CD8-positive, alpha-beta memory T cell (primary cell): ENCODE measurements around the gene RECQL5. TPM values are rescaled to one million over a fixed set of nuclear protein-coding genes. Genes with fewer than 3 reads are reported as not detected.

Source experiments
- CTCF ChIA-PET: fragments of 350-600 bp; sonication (Branson Sonifier 250); formaldehyde crosslinking; loops from one replicate; lab custom pipeline; 2021; ENCODE audit warnings: antibody characterized with exemption; lab: Charles Lee
- POLR2A ChIA-PET: fragments of 350-600 bp; sonication (Branson Sonifier 250); formaldehyde crosslinking; loops from one replicate; lab custom pipeline; 2021; ENCODE audit warnings: antibody characterized with exemption; lab: Charles Lee
- DNase-seq, 5 donors: peaks; one replicate each; pipeline versions ENCODE4 v3.0.0 to v3.0.0-alpha.2; 2020 to 2022; ENCODE audit warnings: mixed read lengths in 1 of 5
- H3K27ac ChIP-seq: one replicate; pipeline ENCODE4 v1.7.0; 2013; ENCODE audit warnings: low read depth, mild to moderate bottlenecking, low read length, moderate library complexity
- H3K27me3 ChIP-seq: 2 replicates; pipeline ENCODE4 v1.7.0; 2013; ENCODE audit warnings: low read length, mild to moderate bottlenecking; ENCODE audit not compliant: insufficient read depth, poor library complexity, severe bottlenecking
- H3K36me3 ChIP-seq: 2 replicates; pipeline ENCODE4 v1.7.0; 2013; ENCODE audit warnings: mild to moderate bottlenecking, low read length, moderate library complexity; ENCODE audit not compliant: insufficient read depth
- H3K4me1 ChIP-seq: 2 replicates; pipeline ENCODE4 v1.7.0; 2013; ENCODE audit warnings: mild to moderate bottlenecking, low read length, moderate library complexity; ENCODE audit not compliant: insufficient read depth
- H3K4me3 ChIP-seq: 2 replicates; pipeline ENCODE4 v1.7.0; 2013; ENCODE audit warnings: mild to moderate bottlenecking, low read length
- H3K9me3 ChIP-seq: 2 replicates; pipeline ENCODE4 v1.7.0; 2013; ENCODE audit warnings: mild to moderate bottlenecking, low read length
- H3K27ac Mint-ChIP-seq, 8 donors: one replicate each; pipeline ENCODE4 v1.8.0; 2020 to 2021; ENCODE audit warnings: mixed read lengths in 8 of 8, mild to moderate bottlenecking in 6 of 8, inconsistent platforms in 3 of 8, moderate library complexity in 3 of 8
- H3K27me3 Mint-ChIP-seq, 2 donors: one replicate each; pipeline ENCODE4 v1.8.0; 2020 to 2021; ENCODE audit warnings: mixed read lengths in 2 of 2, mild to moderate bottlenecking in 1 of 2, moderate library complexity in 1 of 2
- H3K36me3 Mint-ChIP-seq, 3 donors: one replicate each; pipeline ENCODE4 v1.8.0; 2020 to 2021; ENCODE audit warnings: mixed read lengths in 3 of 3, inconsistent platforms in 1 of 3, mild to moderate bottlenecking in 1 of 3
- H3K4me1 Mint-ChIP-seq, 3 donors: one replicate each; pipeline ENCODE4 v1.8.0; 2020 to 2021; ENCODE audit warnings: mixed read lengths in 3 of 3, inconsistent platforms in 1 of 3, mild to moderate bottlenecking in 1 of 3
- H3K4me3 Mint-ChIP-seq, 7 donors: one replicate each; pipeline ENCODE4 v1.8.0; 2020 to 2021; ENCODE audit warnings: mixed read lengths in 7 of 7, mild to moderate bottlenecking in 6 of 7, moderate library complexity in 4 of 7, inconsistent platforms in 2 of 7
- H3K9me3 Mint-ChIP-seq, 5 donors: one replicate each; pipeline ENCODE4 v1.8.0; 2020 to 2022; ENCODE audit warnings: mixed read lengths in 5 of 5, mild to moderate bottlenecking in 3 of 5, moderate library complexity in 2 of 5, inconsistent platforms in 1 of 5
- polyA plus RNA-seq: library from polyadenylated mRNA; unstranded; fragments of 300-500 nt; fragmentation: Illumina TruSeq; gene quantifications from one replicate; pipeline ENCODE4 v1.2.3, GENCODE V29; 2021
- total RNA-seq, 2 experiments: library from RNA; stranded (reverse); gene quantifications; one replicate each; pipeline ENCODE4 v1.2.3, GENCODE V29; 2021

The RECQL5 gene
- total RNA-seq, result 10 to 100 TPM; 28.5 to 30.3 TPM
- polyA plus RNA-seq, result 16.0 TPM

GRCh38 chr17:75666959-75667790 is at the start of gene RECQL5, which contains the start of gene SAP30BP:
Gene RECQL5 (minus strand): TSS chr17:75667154. CDS start chr17:75666557, 597 bp downstream.
Gene SAP30BP (plus strand): TSS chr17:75667338. CDS start chr17:75667373, 35 bp downstream.
- peaks cover 27% of the 10 kb centered on the region for H3K36me3 ChIP-seq
- peaks cover 28% of the 10 kb centered on the region for H3K4me1 ChIP-seq
- peak within 1 kb of the TSS; percentile 96 for H3K27ac ChIP-seq
- H3K4me3 ChIP-seq, result peak within 1 kb of the TSS; percentile 98
- Mint-ChIP-seq H3K27me3 (no peaks in the 10 kb centered on the region), H3K4me1 (peaks cover 16 to 21% (median 20%) of the 10 kb centered on the region in 3 donors), H3K4me3 (peak within 1 kb of the TSS in 5 of 7 donors; percentile 23 to 68 (median 51)), H3K27ac (peak within 1 kb of the TSS in 3 of 8 donors; percentile 53 to 76 (median 75)), H3K36me3 (peaks cover 7 to 50% (median 15%) of the 10 kb centered on the region in 3 donors), H3K9me3 (no peaks in the 10 kb centered on the region)
- peak; percentile 94 to 99 (median 97) for DNase-seq
- no peaks in the 10 kb centered on the region for H3K9me3 ChIP-seq
- H3K27me3 ChIP-seq, result no peaks in the 10 kb centered on the region
- ChIA-PET CTCF (interaction anchor here (0.8 to 2.8 kb wide), 7 partner anchors 11 to 192 kb away, joined by 3 to 12 read pairs (median 3); no protein-coding TSS in a partner anchor), POLR2A (interaction anchor here (0.5 to 1.7 kb wide), 10 partner anchors 10 to 1014 kb away, joined by 3 to 4 read pairs (median 4); partner anchors contain the start of genes GALK1, GGA3 and TSEN54)

GRCh38 chr17:75712446-75712845 is 45.5 kb upstream of the RECQL5 start:
- Mint-ChIP-seq H3K4me3 (no peak overlapping the region), H3K36me3 (peaks cover 0 to 15% (median 3%) of the 10 kb centered on the region in 3 donors), H3K9me3 (no peaks in the 10 kb centered on the region), H3K27me3 (peaks cover 3 to 13% of the 10 kb centered on the region in 2 donors), H3K4me1 (no peaks in the 10 kb centered on the region), H3K27ac (no peak overlapping the region)
- H3K9me3 ChIP-seq, result no peaks in the 10 kb centered on the region
- no peak for DNase-seq
- CTCF ChIA-PET, result no interaction called here
- no peak overlapping the region for H3K27ac ChIP-seq
- H3K4me1 ChIP-seq, result no peaks in the 10 kb centered on the region
- peaks cover 4% of the 10 kb centered on the region for H3K27me3 ChIP-seq
- POLR2A ChIA-PET, result no interaction called here
- no peaks in the 10 kb centered on the region for H3K36me3 ChIP-seq
- H3K4me3 ChIP-seq, result no peak overlapping the region

GRCh38 chr17:75707079-75707571 is 40.2 kb upstream of the RECQL5 start:
- H3K4me3 ChIP-seq, result no peak overlapping the region
- peaks cover 4 to 68% (median 20%) of the 10 kb centered on the region in 3 donors for H3K36me3 Mint-ChIP-seq
- no peaks in the 10 kb centered on the region for H3K4me1 ChIP-seq
- no peaks in the 10 kb centered on the region for H3K4me1 Mint-ChIP-seq
- no peaks in the 10 kb centered on the region for H3K27me3 ChIP-seq
- H3K4me3 Mint-ChIP-seq, result no peak overlapping the region
- H3K27ac Mint-ChIP-seq, result peak overlapping the region in 1 of 8 donors; percentile 25
- CTCF ChIA-PET, result no interaction called here
- H3K9me3 ChIP-seq, result no peaks in the 10 kb centered on the region
- DNase-seq, result no peak
- POLR2A ChIA-PET, result no interaction called here
- H3K9me3 Mint-ChIP-seq, result no peaks in the 10 kb centered on the region
- no peak overlapping the region for H3K27ac ChIP-seq
- H3K36me3 ChIP-seq, result peaks cover 43% of the 10 kb centered on the region
- no peaks in the 10 kb centered on the region for H3K27me3 Mint-ChIP-seq

GRCh38 chr17:75706042-75706728 is 39.2 kb upstream of the RECQL5 start:
- POLR2A ChIA-PET, result interaction anchor here (0.9 kb wide), 1 partner anchor 62 kb away, joined by 3 read pairs; no protein-coding TSS in a partner anchor
- no peak overlapping the region for H3K4me3 Mint-ChIP-seq

DNA sequence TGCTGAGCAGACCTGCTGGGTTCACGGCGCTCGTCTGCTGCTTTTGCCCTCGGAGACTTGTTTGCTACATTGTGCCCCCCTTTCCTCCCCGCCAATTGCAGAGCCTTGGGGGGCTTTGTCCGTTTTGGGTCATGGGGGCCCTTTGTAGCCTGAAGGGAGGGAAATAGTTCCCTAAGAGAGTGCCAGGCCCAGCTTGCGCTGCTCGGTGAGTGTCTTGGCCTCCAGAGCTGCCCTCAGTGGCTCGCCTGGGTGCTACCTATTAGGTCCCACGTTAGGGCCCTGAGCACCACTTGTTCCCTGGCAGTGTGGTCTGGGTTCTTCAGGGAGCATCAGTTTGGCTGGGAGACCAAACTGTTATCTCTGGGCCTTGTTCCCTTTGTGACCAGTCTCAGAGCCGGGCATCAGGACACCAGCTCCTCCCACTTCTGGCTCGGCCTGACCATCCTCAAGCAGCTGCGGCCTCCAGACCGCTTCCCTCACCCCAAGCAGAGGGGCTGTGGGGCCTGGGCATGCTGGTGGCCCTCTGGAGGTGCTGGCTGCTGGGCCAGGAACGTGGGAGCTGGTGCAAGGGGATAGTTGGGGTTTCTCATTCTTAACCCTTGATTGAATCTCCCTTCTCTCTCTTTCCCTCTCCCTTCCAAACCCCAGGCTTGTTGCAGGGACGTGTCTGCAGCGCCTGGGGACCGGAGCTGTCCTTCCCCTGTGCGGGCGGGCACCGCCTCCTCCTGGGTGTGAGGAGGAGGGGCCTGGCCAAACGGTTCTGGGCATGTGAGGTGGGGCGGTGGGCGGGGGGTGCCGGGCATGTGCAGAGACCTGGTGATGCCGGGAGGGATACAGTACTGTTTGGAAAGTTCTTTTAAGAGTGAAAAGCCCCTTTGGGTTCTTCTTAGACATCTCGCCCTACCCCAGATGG is 38.3 kb upstream of the RECQL5 start:
- Mint-ChIP-seq H3K4me1 (no peaks in the 10 kb centered on the region), H3K36me3 (peaks cover 10 to 87% (median 32%) of the 10 kb centered on the region in 3 donors), H3K27me3 (no peaks in the 10 kb centered on the region), H3K27ac (no peak overlapping the region), H3K4me3 (no peak overlapping the region), H3K9me3 (no peaks in the 10 kb centered on the region)
- DNase-seq, result no peak
- H3K4me1 ChIP-seq, result no peaks in the 10 kb centered on the region
- H3K27ac ChIP-seq, result no peak overlapping the region
- no peak overlapping the region for H3K4me3 ChIP-seq
- ChIA-PET CTCF (no interaction called here), POLR2A (interaction anchor here (0.9 kb wide), 1 partner anchor 63 kb away, joined by 3 read pairs; no protein-coding TSS in a partner anchor)
- H3K36me3 ChIP-seq, result peaks cover 61% of the 10 kb centered on the region
- no peaks in the 10 kb centered on the region for H3K27me3 ChIP-seq
- no peaks in the 10 kb centered on the region for H3K9me3 ChIP-seq

More at GRCh38 chr17:75706042-75706728, 39.2 kb upstream of the RECQL5 start:
- H3K27me3 ChIP-seq, result no peaks in the 10 kb centered on the region
- Mint-ChIP-seq H3K27ac (no peak overlapping the region), H3K9me3 (no peaks in the 10 kb centered on the region), H3K4me1 (no peaks in the 10 kb centered on the region), H3K36me3 (peaks cover 10 to 78% (median 26%) of the 10 kb centered on the region in 3 donors), H3K27me3 (no peaks in the 10 kb centered on the region)
- no peaks in the 10 kb centered on the region for H3K4me1 ChIP-seq
- no peak for DNase-seq
- CTCF ChIA-PET, result no interaction called here
- H3K36me3 ChIP-seq, result peaks cover 52% of the 10 kb centered on the region
- no peaks in the 10 kb centered on the region for H3K9me3 ChIP-seq
- H3K27ac ChIP-seq, result no peak overlapping the region
- H3K4me3 ChIP-seq, result no peak overlapping the region

- H3K36me3 ChIP-seq, result peaks cover 69% of the 10 kb centered on the region
- Mint-ChIP-seq H3K4me1 (no peaks in the 10 kb centered on the region), H3K4me3 (no peak overlapping the region), H3K27me3 (no peaks in the 10 kb centered on the region), H3K9me3 (no peaks in the 10 kb centered on the region), H3K27ac (no peak overlapping the region), H3K36me3 (peaks cover 10 to 98% (median 36%) of the 10 kb centered on the region in 3 donors)
- H3K27me3 ChIP-seq, result no peaks in the 10 kb centered on the region
- CTCF ChIA-PET, result no interaction called here
- H3K4me3 ChIP-seq, result no peak overlapping the region
- H3K4me1 ChIP-seq, result no peaks in the 10 kb centered on the region
- no peak overlapping the region for H3K27ac ChIP-seq
- no peaks in the 10 kb centered on the region for H3K9me3 ChIP-seq
- DNase-seq, result no peak
- POLR2A ChIA-PET, result no interaction called here
These were observed 36.6 kb upstream of the RECQL5 start for GRCh38 chr17:75703591-75703990.

DNA sequence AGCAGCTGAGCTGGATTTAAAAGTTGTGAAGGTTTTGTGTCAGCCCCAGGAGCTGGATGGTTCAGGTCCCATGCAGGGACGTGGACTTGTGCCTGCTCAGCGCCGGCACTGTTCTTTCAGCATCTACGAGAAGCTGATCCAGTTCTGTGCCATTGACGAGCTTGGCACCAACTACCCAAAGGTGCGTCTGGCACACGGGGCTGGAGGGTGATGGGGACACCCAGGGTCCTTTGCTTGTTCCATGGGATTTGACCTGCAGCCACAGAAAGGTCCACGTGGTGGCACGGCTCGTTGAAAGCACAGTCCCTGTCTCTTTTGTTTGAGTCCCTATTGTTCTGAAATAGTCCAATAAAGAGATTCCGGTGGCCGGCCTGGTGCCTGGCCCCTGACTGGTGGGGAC is 36.2 kb upstream of the RECQL5 start:
- ChIA-PET POLR2A (no interaction called here), CTCF (no interaction called here)
- peaks cover 10 to 96% (median 34%) of the 10 kb centered on the region in 3 donors for H3K36me3 Mint-ChIP-seq
- DNase-seq, result no peak
- no peaks in the 10 kb centered on the region for H3K4me1 Mint-ChIP-seq
- no peak overlapping the region for H3K27ac ChIP-seq
- no peak overlapping the region for H3K4me3 ChIP-seq
- no peak overlapping the region for H3K4me3 Mint-ChIP-seq
- no peaks in the 10 kb centered on the region for H3K9me3 Mint-ChIP-seq
- no peaks in the 10 kb centered on the region for H3K27me3 ChIP-seq
- H3K27ac Mint-ChIP-seq, result peak overlapping the region in 1 of 8 donors; percentile 41
- peaks cover 69% of the 10 kb centered on the region for H3K36me3 ChIP-seq
- no peaks in the 10 kb centered on the region for H3K9me3 ChIP-seq
- H3K4me1 ChIP-seq, result no peaks in the 10 kb centered on the region
- H3K27me3 Mint-ChIP-seq, result no peaks in the 10 kb centered on the region
